HS-27A (cell line): Measurements from ENCODE around the gene CRADD.
A peak's percentile ranks its signal among the peaks of the same experiment; 100 is the strongest.
"Not testable (repeated sequence)": the region's sequence is repeated elsewhere in the genome, so short reads cannot be mapped to it uniquely, and the experiment has no call there.

Source experiments
- DNase-seq: peaks from one replicate; pipeline ENCODE4 v3.0.0-alpha.2; 2012; ENCODE audit warnings: low read depth, missing footprints

The CRADD gene

GRCh38 chr12:93873561-93873960 is 196.4 kb downstream of the CRADD start:
- no peak for DNase-seq

- no peak for DNase-seq
Observed at GRCh38 chr12:93875157-93875556, 198.0 kb downstream of the CRADD start.

- no peak for DNase-seq
Observed at GRCh38 chr12:93876360-93876759, 199.2 kb downstream of the CRADD start.

GRCh38 chr12:93877446-93877845 is 200.3 kb downstream of the CRADD start:
- DNase-seq, result no peak

- peak; percentile 64 for DNase-seq
Observed at GRCh38 chr12:93879476-93880421, 202.6 kb downstream of the CRADD start.

GRCh38 chr12:93880853-93881522 is 203.8 kb downstream of the CRADD start:
- DNase-seq, result no peak

- no peak for DNase-seq
Observed at GRCh38 chr12:93882763-93883162, 205.6 kb downstream of the CRADD start.

GRCh38 chr12:93883436-93884154 is 206.4 kb downstream of the CRADD start:
- DNase-seq, result peak; percentile 40

GRCh38 chr12:93884794-93885460 is 207.8 kb downstream of the CRADD start:
- DNase-seq, result no peak

GRCh38 chr12:93885973-93886532 is 208.9 kb downstream of the CRADD start:
- not testable (repeated sequence) for DNase-seq

- DNase-seq, result peak; percentile 58
Observed at GRCh38 chr12:93886533-93887511, 209.6 kb downstream of the CRADD start.

GRCh38 chr12:93888964-93889363 is 211.8 kb downstream of the CRADD start:
- no peak for DNase-seq

GRCh38 chr12:93889516-93890212 is 212.5 kb downstream of the CRADD start:
- DNase-seq, result no peak

- no peak for DNase-seq
Observed at GRCh38 chr12:93892423-93893268, 215.5 kb downstream of the CRADD start.

GRCh38 chr12:93894391-93895088 is 217.4 kb downstream of the CRADD start:
- no peak for DNase-seq

GRCh38 chr12:93895089-93895445 is 217.9 kb downstream of the CRADD start:
- DNase-seq, result no peak

GRCh38 chr12:93896427-93896826 is 219.3 kb downstream of the CRADD start:
- no peak for DNase-seq

- DNase-seq, result no peak
Observed at GRCh38 chr12:93896952-93897351, 219.8 kb downstream of the CRADD start.
